Endothelial cell of umbilical vein (primary cell): ENCODE measurements around the gene C21orf58. TPM values are rescaled to one million over a fixed set of nuclear protein-coding genes. Genes with fewer than 3 reads are reported as not detected.

Experiments used
- BruUV-seq: library from RNA; stranded (reverse); fragments of 400-500 nt; replicated peaks from 2 replicates; lab custom pipeline; 2021; lab: Mats Ljungman, UMichigan
- CTCF ChIA-PET: fragments of 300-600, 350-600 bp; sonication (Branson Sonifier 250); formaldehyde crosslinking; loops from one replicate; lab custom pipeline; 2021; ENCODE audit warnings: antibody characterized with exemption, inconsistent platforms; lab: Charles Lee
- POLR2A ChIA-PET: fragments of 300-600, 350-600 bp; sonication (Branson Sonifier 250); formaldehyde crosslinking; loops from one replicate; lab custom pipeline; 2021; ENCODE audit warnings: antibody characterized with exemption, inconsistent platforms; lab: Charles Lee
- DNase-seq: peaks from one replicate; pipeline ENCODE4 v3.0.0-alpha.2; 2011; ENCODE audit warnings: low read depth, low spot score
- FAIRE-seq: peaks from 2 replicates; lab custom pipeline; 2011; peaks lifted over from hg19 to GRCh38; lab: Jason Lieb, UNC
- H2AFZ ChIP-seq: 2 replicates; pipeline ENCODE4 v1.6.0; 2012; ENCODE audit warnings: low read depth, low read length, control low read depth, inconsistent platforms
- H3K27ac ChIP-seq: 2 replicates; pipeline ENCODE4 v1.5.1; 2011; ENCODE audit warnings: low read depth, mild to moderate bottlenecking, control low read depth, low read length, moderate library complexity; ENCODE audit not compliant: insufficient read depth
- H3K27me3 ChIP-seq, 2 experiments: 2 replicates each; pipeline versions ENCODE4 v1.6.0 to v1.6.1; 2011; ENCODE audit warnings: low read length in 2 of 2, mixed read lengths in 1 of 2; ENCODE audit not compliant: control insufficient read depth in 2 of 2, insufficient read depth in 2 of 2
- H3K36me3 ChIP-seq, 2 experiments: 2 replicates in 1 of 2; 3 replicates in 1 of 2; pipeline ENCODE4 v1.5.1; 2011; ENCODE audit warnings: low read length in 2 of 2, mild to moderate bottlenecking in 1 of 2, moderate library complexity in 1 of 2; ENCODE audit not compliant: control insufficient read depth in 2 of 2, insufficient read depth in 2 of 2; ENCODE audit errors: extremely low read depth in 1 of 2
- H3K4me1 ChIP-seq: 3 replicates; pipeline ENCODE4 v1.5.1; 2011; ENCODE audit warnings: mild to moderate bottlenecking, low read length; ENCODE audit not compliant: control insufficient read depth, insufficient read depth; ENCODE audit errors: extremely low read depth
- H3K4me2 ChIP-seq: 2 replicates; pipeline ENCODE4 v1.6.1; 2011; ENCODE audit warnings: low read length, control low read depth, mixed read lengths; ENCODE audit not compliant: insufficient read depth
- H3K4me3 ChIP-seq, 3 experiments: fragments of 200-600 bp in 1 of 3; sonication (generic), shearing (Covaris generic) in 1 of 3; replicated peaks in 1 of 3; 2 replicates each; pipeline ENCODE4 v1.5.1; 2011 to 2016; ENCODE audit warnings: control low read depth in 3 of 3, low read length in 3 of 3, mild to moderate bottlenecking in 2 of 3, inconsistent platforms in 1 of 3, low read depth in 1 of 3, moderate library complexity in 1 of 3; ENCODE audit not compliant: insufficient read depth in 1 of 3
- H3K79me2 ChIP-seq: 2 replicates; pipeline ENCODE4 v1.6.0; 2012; ENCODE audit warnings: low read length, inconsistent platforms; ENCODE audit not compliant: control insufficient read depth, insufficient read depth
- H3K9ac ChIP-seq: replicated peaks from 2 replicates; pipeline ENCODE3; 2011; ENCODE audit warnings: low read length, control low read depth; ENCODE audit not compliant: insufficient read depth; ENCODE audit errors: extremely low read depth
- H3K9me1 ChIP-seq: replicated peaks from 3 replicates; pipeline ENCODE4 v1.6.0; 2011; ENCODE audit warnings: mild to moderate bottlenecking, low read length; ENCODE audit not compliant: control insufficient read depth, insufficient read depth; ENCODE audit errors: extremely low read depth
- H3K9me3 ChIP-seq: replicated peaks from 2 replicates; pipeline ENCODE4 v1.5.1; 2012; ENCODE audit warnings: low read length, inconsistent platforms; ENCODE audit not compliant: control insufficient read depth, insufficient read depth
- H4K20me1 ChIP-seq: replicated peaks from 2 replicates; pipeline ENCODE3; 2011; ENCODE audit warnings: mild to moderate bottlenecking, low read length; ENCODE audit not compliant: control insufficient read depth, insufficient read depth; ENCODE audit errors: extremely low read depth
- EZH2 ChIP-seq: IDR thresholded peaks from 2 replicates; pipeline ENCODE4 v1.6.1; 2012; ENCODE audit warnings: borderline replicate concordance, low read depth, mild to moderate bottlenecking, moderate library complexity, low read length, inconsistent platforms; ENCODE audit not compliant: severe bottlenecking
- FOS ChIP-seq: IDR thresholded peaks from 2 replicates; pipeline ENCODE4 v1.6.1; 2011; ENCODE audit warnings: mild to moderate bottlenecking, low read length, moderate library complexity, borderline replicate concordance; ENCODE audit not compliant: insufficient read depth
- GATA2 ChIP-seq: IDR thresholded peaks from 2 replicates; pipeline ENCODE4 v1.7.0; 2011; ENCODE audit warnings: low read depth, mild to moderate bottlenecking, moderate library complexity, mixed read lengths, low read length; ENCODE audit not compliant: insufficient read length, insufficient read depth
- JUN ChIP-seq: IDR thresholded peaks from 2 replicates; pipeline ENCODE4 v1.6.1; 2011; ENCODE audit warnings: borderline replicate concordance, low read depth; ENCODE audit not compliant: insufficient read length, insufficient read depth
- MYC ChIP-seq: IDR thresholded peaks from one replicate; pipeline ENCODE4 v1.6.1; 2011; ENCODE audit warnings: mild to moderate bottlenecking, low read depth, low read length
- POLR2A ChIP-seq: IDR thresholded peaks from 2 replicates; pipeline ENCODE4 v1.6.1; 2012; ENCODE audit warnings: low read depth, mild to moderate bottlenecking, control low read depth, low read length
- POLR2AphosphoS5 ChIP-seq: IDR thresholded peaks from 2 replicates; pipeline ENCODE4 v1.6.1; 2012; ENCODE audit warnings: low read depth, mild to moderate bottlenecking, control low read depth, low read length, moderate library complexity; ENCODE audit not compliant: insufficient read depth
- dilution Hi-C: fragments of 300-500 bp; cut with MboI; formaldehyde crosslinking; loops from one replicate; pipeline ENCODE4 v1.15.0; 2019; ENCODE audit warnings: low sequenced_read_pairs; ENCODE audit not compliant: extremely low pct_ligation_motif_present
- intact Hi-C: fragments of 100-400 bp; cut with micrococcal nuclease; formaldehyde crosslinking; loops from one replicate; pipeline ENCODE4 v1.10.0; 2022
- polyA plus RNA-seq, 4 experiments: library from polyadenylated mRNA; depleted of rRNA in 3 of 4; stranded (reverse) in 3 of 4; unstranded in 1 of 4; fragments of >200 nt; gene quantifications; 2 replicates each; pipeline versions ENCODE4 v1.2.1 to v1.2.3, GENCODE V29; 2011 to 2012; ENCODE audit warnings: missing spikeins in 1 of 4
- total RNA-seq: library from RNA; stranded (reverse); gene quantifications from 2 replicates; pipeline ENCODE4 v1.2.3, GENCODE V29; 2021
- TF ChIP-seq, protein P1 (sequence below): IDR thresholded peaks from 2 replicates; pipeline ENCODE4 v1.6.1; 2011; ENCODE audit not compliant: insufficient read depth, insufficient read length
- TF ChIP-seq, protein P2 (sequence below), 2 donors: IDR thresholded peaks; 1 replicate in 1 of 2; 2 replicates in 1 of 2; pipeline ENCODE4 v1.5.1; 2011; ENCODE audit warnings: low read length in 2 of 2, mild to moderate bottlenecking in 2 of 2, moderate library complexity in 2 of 2, control low read depth in 1 of 2, inconsistent platforms in 1 of 2, low read depth in 1 of 2; ENCODE audit not compliant: insufficient read depth in 1 of 2; ENCODE audit errors: extremely low read depth in 1 of 2

The C21orf58 gene
- total and polyA plus RNA-seq, 2 donors (not counting 3 experiments of a cell fraction or from before 2014, with no cell fraction given) = 6.0 to 24.3 TPM

DNA sequence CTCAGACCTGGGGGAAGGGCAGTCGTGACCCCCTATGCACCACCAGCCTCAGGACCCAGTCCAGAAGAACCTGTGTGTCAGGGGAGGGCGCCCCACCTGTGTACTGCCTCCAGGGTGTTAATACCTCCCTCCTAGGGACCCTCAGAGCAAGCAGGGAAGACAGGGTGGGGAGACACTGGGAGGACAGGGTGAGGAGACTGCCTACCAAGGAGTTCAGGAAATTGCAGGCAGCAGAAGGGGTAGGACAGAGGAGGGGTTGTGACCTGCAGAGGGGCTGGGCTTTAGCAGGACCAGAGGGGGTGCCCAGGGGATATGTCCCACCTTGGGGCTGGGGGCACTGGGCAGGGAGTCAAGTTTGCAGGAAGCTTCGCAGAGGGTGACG lies 5.2 kb downstream of the C21orf58 start:
- no peak for FAIRE-seq

More for the DNA sequence above, 5.2 kb downstream of the C21orf58 start:
- H3K4me2 ChIP-seq = no peak overlapping the region
- no peaks in the 10 kb centered on the region for H3K9me3 ChIP-seq
- dilution Hi-C loops (no loop called here), intact Hi-C loops (no loop called here)
- H3K9me1 ChIP-seq = no peaks in the 10 kb centered on the region
- no peaks in the 10 kb centered on the region for H3K36me3 ChIP-seq
- peaks cover 34% of the 10 kb centered on the region for H3K79me2 ChIP-seq
- H3K4me1 ChIP-seq = peaks cover 19% of the 10 kb centered on the region
- no peaks in the 10 kb centered on the region for H4K20me1 ChIP-seq
- no peak for DNase-seq
- TF ChIP-seq EZH2 (no peak), POLR2AphosphoS5 (no peak), POLR2A (no peak), MYC (no peak), GATA2 (no peak), JUN (no peak), FOS (no peak)
- TF ChIP-seq, protein P1, sequence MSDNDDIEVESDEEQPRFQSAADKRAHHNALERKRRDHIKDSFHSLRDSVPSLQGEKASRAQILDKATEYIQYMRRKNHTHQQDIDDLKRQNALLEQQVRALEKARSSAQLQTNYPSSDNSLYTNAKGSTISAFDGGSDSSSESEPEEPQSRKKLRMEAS = no peak
- TF ChIP-seq, protein P2, sequence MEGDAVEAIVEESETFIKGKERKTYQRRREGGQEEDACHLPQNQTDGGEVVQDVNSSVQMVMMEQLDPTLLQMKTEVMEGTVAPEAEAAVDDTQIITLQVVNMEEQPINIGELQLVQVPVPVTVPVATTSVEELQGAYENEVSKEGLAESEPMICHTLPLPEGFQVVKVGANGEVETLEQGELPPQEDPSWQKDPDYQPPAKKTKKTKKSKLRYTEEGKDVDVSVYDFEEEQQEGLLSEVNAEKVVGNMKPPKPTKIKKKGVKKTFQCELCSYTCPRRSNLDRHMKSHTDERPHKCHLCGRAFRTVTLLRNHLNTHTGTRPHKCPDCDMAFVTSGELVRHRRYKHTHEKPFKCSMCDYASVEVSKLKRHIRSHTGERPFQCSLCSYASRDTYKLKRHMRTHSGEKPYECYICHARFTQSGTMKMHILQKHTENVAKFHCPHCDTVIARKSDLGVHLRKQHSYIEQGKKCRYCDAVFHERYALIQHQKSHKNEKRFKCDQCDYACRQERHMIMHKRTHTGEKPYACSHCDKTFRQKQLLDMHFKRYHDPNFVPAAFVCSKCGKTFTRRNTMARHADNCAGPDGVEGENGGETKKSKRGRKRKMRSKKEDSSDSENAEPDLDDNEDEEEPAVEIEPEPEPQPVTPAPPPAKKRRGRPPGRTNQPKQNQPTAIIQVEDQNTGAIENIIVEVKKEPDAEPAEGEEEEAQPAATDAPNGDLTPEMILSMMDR (IDR thresholded peaks at IDR 0.05; ENCODE audit: extremely low read depth in 1 of 2, insufficient read depth in 1 of 2, low read depth in 1 of 2, low read length in 2 of 2) = no peak
- ChIA-PET POLR2A (no interaction called here), CTCF (no interaction called here)
- H3K27ac ChIP-seq = no peak overlapping the region
- BruUV-seq = no TSS peak
- H2AFZ ChIP-seq = no peak overlapping the region
- H3K27me3 ChIP-seq = no peaks in the 10 kb centered on the region
- H3K4me3 ChIP-seq = no peak overlapping the region
- H3K9ac ChIP-seq = no peak overlapping the region
